IMR-90 (cell line): Measurements from ENCODE around the gene INPP5A. TPM values are rescaled to one million over a fixed set of nuclear protein-coding genes. Genes with fewer than 3 reads are reported as not detected.

ENCODE experiments used
- ATAC-seq: fragments of 200-7000 bp; cut with Tn5 transposase; 2 replicates; pipeline ENCODE4 v1.9.1; 2020; ENCODE audit warnings: low read depth, mild to moderate bottlenecking, moderate library complexity
- BruUV-seq: library from RNA; stranded (reverse); fragments of 400-500 nt; replicated peaks from 2 replicates; lab custom pipeline; 2021; lab: Mats Ljungman, UMichigan
- CTCF ChIA-PET: fragments of 300-600 bp; formaldehyde crosslinking; extraction: SDS; loops from one replicate; lab custom pipeline; 2021; ENCODE audit warnings: antibody characterized with exemption; lab: Yijun Ruan, JAX
- POLR2A ChIA-PET: fragments of 300-600 bp; sonication (Branson Sonifier 250); formaldehyde crosslinking; loops from one replicate; lab custom pipeline; 2022; ENCODE audit warnings: antibody characterized with exemption; ENCODE audit not compliant: unreplicated experiment; lab: Charles Lee
- DNase-seq: peaks from one replicate; pipeline ENCODE4 v3.0.0; 2013
- H2AFZ ChIP-seq: replicated peaks from 2 replicates; pipeline ENCODE3; 2013; ENCODE audit warnings: low read length, mild to moderate bottlenecking; ENCODE audit not compliant: poor library complexity
- H2AK5ac ChIP-seq: 2 replicates; pipeline ENCODE4 v1.6.1; 2013; ENCODE audit warnings: low read depth, low read length, inconsistent platforms
- H2AK9ac ChIP-seq: replicated peaks from 2 replicates; pipeline ENCODE3; 2013; ENCODE audit warnings: mild to moderate bottlenecking, low read depth, low read length, moderate library complexity; ENCODE audit not compliant: poor library complexity
- H2BK120ac ChIP-seq: 2 replicates; pipeline ENCODE4 v1.6.1; 2013; ENCODE audit warnings: low read depth, low read length, inconsistent platforms
- H2BK15ac ChIP-seq: 3 replicates; pipeline ENCODE4 v1.6.1; 2013; ENCODE audit warnings: low read depth, low read length, inconsistent platforms
- H2BK20ac ChIP-seq: 2 replicates; pipeline ENCODE4 v1.6.1; 2013; ENCODE audit warnings: low read depth, mild to moderate bottlenecking, inconsistent platforms, low read length, moderate library complexity
- H2BK5ac ChIP-seq: 2 replicates; pipeline ENCODE4 v1.6.1; 2013; ENCODE audit warnings: mild to moderate bottlenecking, low read depth, low read length, inconsistent platforms; ENCODE audit not compliant: poor library complexity, severe bottlenecking
- H3K14ac ChIP-seq: replicated peaks from 2 replicates; pipeline ENCODE4 v1.6.1; 2013; ENCODE audit warnings: low read depth, low read length, inconsistent platforms
- H3K18ac ChIP-seq: 2 replicates; pipeline ENCODE4 v1.6.1; 2013; ENCODE audit warnings: low read depth, low read length, control low read depth
- H3K23ac ChIP-seq: 2 replicates; pipeline ENCODE4 v1.6.1; 2013; ENCODE audit warnings: low read depth, low read length, inconsistent platforms
- H3K27ac ChIP-seq: 2 replicates; pipeline ENCODE4 v1.5.1; 2013; ENCODE audit warnings: mild to moderate bottlenecking, control low read depth, low read length; ENCODE audit not compliant: insufficient read depth
- H3K27me3 ChIP-seq: 2 replicates; pipeline ENCODE4 v1.6.1; 2013; ENCODE audit warnings: low read length; ENCODE audit not compliant: control insufficient read depth, insufficient read depth
- H3K36me3 ChIP-seq: 2 replicates; pipeline ENCODE4 v1.6.1; 2013; ENCODE audit warnings: low read length, mixed read lengths; ENCODE audit not compliant: control insufficient read depth, insufficient read depth
- H3K4ac ChIP-seq: 2 replicates; pipeline ENCODE4 v1.6.1; 2013; ENCODE audit warnings: low read depth, low read length, inconsistent platforms
- H3K4me1 ChIP-seq: 2 replicates; pipeline ENCODE4 v1.6.1; 2013; ENCODE audit warnings: low read length, mixed read lengths; ENCODE audit not compliant: control insufficient read depth, insufficient read depth
- H3K4me2 ChIP-seq: 2 replicates; pipeline ENCODE4 v1.6.1; 2013; ENCODE audit warnings: low read depth, mild to moderate bottlenecking, control low read depth, low read length, moderate library complexity
- H3K4me3 ChIP-seq: 2 replicates; pipeline ENCODE4 v1.5.1; 2013; ENCODE audit warnings: low read depth, mild to moderate bottlenecking, control low read depth, low read length, moderate library complexity; ENCODE audit not compliant: insufficient read depth
- H3K56ac ChIP-seq: 2 replicates; pipeline ENCODE4 v1.6.1; 2013; ENCODE audit warnings: low read length, inconsistent platforms; ENCODE audit not compliant: insufficient read depth; ENCODE audit errors: extremely low read depth
- H3K79me1 ChIP-seq, 2 experiments: 2 replicates each; pipeline ENCODE4 v1.6.1; 2013; ENCODE audit warnings: low read length in 2 of 2, inconsistent platforms in 1 of 2, low read depth in 1 of 2
- H3K9ac ChIP-seq: 2 replicates; pipeline ENCODE4 v1.6.1; 2013; ENCODE audit warnings: low read depth, low read length, control low read depth
- H3K9me1 ChIP-seq: 2 replicates; pipeline ENCODE4 v1.6.1; 2013; ENCODE audit warnings: low read length, inconsistent platforms; ENCODE audit not compliant: insufficient read depth
- H3K9me3 ChIP-seq: 2 replicates; pipeline ENCODE4 v1.6.1; 2013; ENCODE audit warnings: low read length; ENCODE audit not compliant: control insufficient read depth, insufficient read depth
- H4K20me1 ChIP-seq: 2 replicates; pipeline ENCODE4 v1.6.1; 2013; ENCODE audit warnings: low read length, inconsistent platforms; ENCODE audit not compliant: insufficient read depth
- H4K5ac ChIP-seq: 2 replicates; pipeline ENCODE4 v1.6.1; 2013; ENCODE audit warnings: mild to moderate bottlenecking, low read depth, low read length, control low read depth
- H4K8ac ChIP-seq, 2 experiments: 2 replicates each; pipeline ENCODE4 v1.6.1; 2013; ENCODE audit warnings: low read depth in 2 of 2, low read length in 2 of 2, control low read depth in 1 of 2, inconsistent platforms in 1 of 2
- H4K91ac ChIP-seq: 2 replicates; pipeline ENCODE4 v1.6.1; 2013; ENCODE audit warnings: low read depth, low read length, inconsistent platforms; ENCODE audit not compliant: insufficient read depth
- MAFK ChIP-seq: IDR thresholded peaks from 2 replicates; pipeline ENCODE4 v1.6.1; 2012; ENCODE audit warnings: low read depth, low read length, improper control_type of control experiment
- NFE2L2 ChIP-seq: fragments of 150-350 bp; IDR thresholded peaks from 2 replicates; pipeline ENCODE4 v1.6.1; 2016; ENCODE audit warnings: low read depth, mild to moderate bottlenecking, low read length
- WGBS, 2 experiments: methylation state at CpG; one replicate each; pipeline versions ENCODE4 v1.1.5 to v1.1.7; 2013; ENCODE audit warnings: missing lambda C conversion rate in 2 of 2; ENCODE audit not compliant: insufficient read length in 1 of 2; ENCODE audit errors: extremely low coverage in 2 of 2; 5-methylcytosine and 5-hydroxymethylcytosine counted together
- dilution Hi-C: fragments of 300-500 bp; cut with HindIII; formaldehyde crosslinking; loops from one replicate; pipeline ENCODE4 v1.14.3; 2018; ENCODE audit warnings: low sequenced_read_pairs; ENCODE audit not compliant: unreplicated experiment
- in situ Hi-C: fragments of 300-500 bp; cut with MboI; formaldehyde crosslinking; loops from 3 replicates; pipeline ENCODE4 v1.14.3; 2019; ENCODE audit warnings: low sequenced_read_pairs, inconsistent platforms, mixed read lengths
- intact Hi-C: fragments of 100-400 bp; cut with micrococcal nuclease; formaldehyde crosslinking; loops from 2 replicates; pipeline ENCODE4 v1.10.0; 2022
- polyA plus RNA-seq, 3 experiments: library from polyadenylated mRNA; depleted of rRNA; stranded (reverse); fragments of >200 nt; gene quantifications; 2 replicates each; pipeline ENCODE4 v1.2.3, GENCODE V29; 2012; ENCODE audit warnings: low replicate concordance in 1 of 3
- total RNA-seq: library from RNA; depleted of rRNA; stranded (reverse); fragments of >200 nt; gene quantifications from 2 replicates; pipeline ENCODE4 v1.2.3, GENCODE V29; 2012
- TF ChIP-seq, protein P1 (sequence below): fragments of 150-350 bp; IDR thresholded peaks from 2 replicates; pipeline ENCODE4 v1.6.1; 2017; ENCODE audit warnings: mild to moderate bottlenecking, antibody characterized with exemption, low read length, low read depth

The INPP5A gene
- total and polyA plus RNA-seq, 2 of the 4 experiments (the other 2 are of a cell fraction), result 21.4 to 36.7 TPM

DNA sequence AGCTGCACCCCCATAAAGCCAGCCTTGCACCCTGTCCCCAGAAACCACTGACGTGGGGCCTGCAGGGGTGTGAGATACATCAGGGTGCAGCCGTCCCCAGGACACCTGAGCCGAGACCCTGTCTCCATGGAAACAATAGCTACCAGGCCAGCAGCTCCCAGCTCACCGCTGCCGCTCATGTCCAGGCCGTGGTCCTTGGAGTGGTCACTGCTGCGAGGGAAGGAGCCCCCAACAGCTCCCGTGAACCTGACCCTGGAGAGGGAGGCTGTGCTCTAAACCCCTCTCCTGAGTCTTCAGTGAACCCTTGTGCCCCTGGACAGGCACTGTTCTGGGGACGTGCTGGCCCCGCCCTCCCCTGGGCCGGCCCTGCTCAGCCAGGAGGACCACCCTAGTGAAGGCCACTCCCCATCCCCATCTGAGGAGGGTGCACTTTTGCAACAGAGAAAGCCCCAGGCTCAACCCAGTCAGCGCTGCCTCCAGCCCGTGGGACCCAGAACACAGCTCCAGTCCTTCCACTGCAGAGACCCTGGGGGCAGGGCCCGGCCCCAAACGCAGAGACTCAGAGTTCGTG lies 19.6 kb upstream of the INPP5A start:
- Histone ChIP-seq H3K9me1 (peaks cover 20% of the 10 kb centered on the region), H3K18ac (peak overlapping the region; percentile 40; the same call in 1 of the 2 replicates), H3K9ac (no peak overlapping the region), H2BK5ac (peak overlapping the region; percentile 77), H3K27me3 (no peaks in the 10 kb centered on the region), H3K4me2 (no peak overlapping the region), H2BK120ac (peak overlapping the region; percentile 99), H4K5ac (peak overlapping the region; percentile 13), H3K14ac (peak overlapping the region; percentile 97), H2BK20ac (peak overlapping the region; percentile 96), H2AFZ (peak overlapping the region; percentile 82), H2AK5ac (peak overlapping the region; percentile 85), H3K23ac (peak overlapping the region; percentile 79; the same call in 1 of the 2 replicates), H3K79me1 (peaks cover 0 to 12% of the 10 kb centered on the region in 2 experiments; a peak in 2 of 4 replicates), H4K20me1 (no peaks in the 10 kb centered on the region), H4K8ac (peak overlapping the region; percentile 51 to 94; a peak in 3 of 4 replicates), H3K4me1 (peaks cover 27% of the 10 kb centered on the region), H3K9me3 (no peaks in the 10 kb centered on the region), H3K56ac (no peak overlapping the region), H3K27ac (peak overlapping the region; percentile 75), H2AK9ac (peak overlapping the region; percentile 91), H2BK15ac (peak overlapping the region; percentile 72; the same call in 2 of the 3 replicates), H3K4ac (peak overlapping the region; percentile 99), H4K91ac (peak overlapping the region; percentile 85), H3K4me3 (no peak overlapping the region), H3K36me3 (no peaks in the 10 kb centered on the region)
- DNase-seq (no peak), ATAC-seq (no peak)
- dilution Hi-C loops (no loop called here), intact Hi-C loops (loop anchor here (1.0 to 5.0 kb wide), 2 partner anchors 19 to 121 kb away; partner anchors contain the start of genes INPP5A and PWWP2B), in situ Hi-C loops (no loop called here)
- no TSS peak for BruUV-seq
- TF ChIP-seq MAFK (no peak), NFE2L2 (no peak)
- TF ChIP-seq, protein P1, sequence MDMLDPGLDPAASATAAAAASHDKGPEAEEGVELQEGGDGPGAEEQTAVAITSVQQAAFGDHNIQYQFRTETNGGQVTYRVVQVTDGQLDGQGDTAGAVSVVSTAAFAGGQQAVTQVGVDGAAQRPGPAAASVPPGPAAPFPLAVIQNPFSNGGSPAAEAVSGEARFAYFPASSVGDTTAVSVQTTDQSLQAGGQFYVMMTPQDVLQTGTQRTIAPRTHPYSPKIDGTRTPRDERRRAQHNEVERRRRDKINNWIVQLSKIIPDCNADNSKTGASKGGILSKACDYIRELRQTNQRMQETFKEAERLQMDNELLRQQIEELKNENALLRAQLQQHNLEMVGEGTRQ, result no peak
- 68% methylated on average over 4 of the region's 16 CpGs; no CpG with 5 or more reads in 1 of the 2 experiments for WGBS, 2 experiments
- ChIA-PET POLR2A (no interaction called here), CTCF (no interaction called here)
